ENCODE measurements around the gene CSMD2. TPM values are rescaled to one million over a fixed set of nuclear protein-coding genes. Genes with fewer than 3 reads are reported as not detected.

Gene CSMD2
- total RNA-seq, 1 experiment from 2014 or later, result not detected

- ChIA-PET CTCF (no interaction called here), POLR2A (ENCODE audit: unreplicated experiment) (no interaction called here)
- H3K79me2 ChIP-seq (ENCODE audit: low read depth), result no peaks in the 10 kb centered on the region
- H2AFZ ChIP-seq, result no peak overlapping the region
- H3K9me2 ChIP-seq (ENCODE audit: insufficient read depth), result no peaks in the 10 kb centered on the region
- H3K27ac ChIP-seq, result no peak overlapping the region
- H3F3A ChIP-seq (ENCODE audit: insufficient read depth, low read depth), result no peaks in the 10 kb centered on the region
- intact Hi-C loops (cut with micrococcal nuclease; ENCODE audit: unreplicated experiment), result no loop called here
- TF ChIP-seq CTCF (conservative IDR thresholded peaks at IDR 0.05) (no peak), EZH2 (IDR thresholded peaks at IDR 0.05; ENCODE audit: low read depth) (no peak)
- H4K20me1 ChIP-seq (ENCODE audit: insufficient read depth), result no peaks in the 10 kb centered on the region
- H3K36me3 ChIP-seq (ENCODE audit: low read depth), result no peaks in the 10 kb centered on the region
- H3K9me3 ChIP-seq (ENCODE audit: insufficient read depth, low read depth), result no peaks in the 10 kb centered on the region
- no TSS peak for BruUV-seq (replicated peaks)
- H3K27me3 ChIP-seq (ENCODE audit: insufficient read depth, low read depth), result peaks cover 43% of the 10 kb centered on the region
- H3K4me1 ChIP-seq (replicated peaks; ENCODE audit: insufficient read depth), result no peaks in the 10 kb centered on the region
- no peak overlapping the region for H3K4me2 ChIP-seq
- no peak overlapping the region for H3K4me3 ChIP-seq
- DNase-seq, result no peak
Measured at GRCh38 chr1:33957854-33958253, 207.2 kb downstream of the CSMD2 start.

- no TSS peak for BruUV-seq (replicated peaks)
- POLR2A ChIA-PET (ENCODE audit: unreplicated experiment), result no interaction called here
- no peak overlapping the region for H3K4me3 ChIP-seq
Measured at GRCh38 chr1:33955096-33955495, 209.9 kb downstream of the CSMD2 start.

GRCh38 chr1:33949570-33949969 is 215.5 kb downstream of the CSMD2 start:
- Histone ChIP-seq H3K9me3 (ENCODE audit: insufficient read depth, low read depth) (no peaks in the 10 kb centered on the region), H3K36me3 (ENCODE audit: low read depth) (no peaks in the 10 kb centered on the region), H3K27ac (no peak overlapping the region), H4K20me1 (ENCODE audit: insufficient read depth) (no peaks in the 10 kb centered on the region), H2AFZ (no peak overlapping the region), H3K4me3 (no peak overlapping the region), H3F3A (ENCODE audit: insufficient read depth, low read depth) (no peaks in the 10 kb centered on the region), H3K4me1 (replicated peaks; ENCODE audit: insufficient read depth) (no peaks in the 10 kb centered on the region), H3K27me3 (ENCODE audit: insufficient read depth, low read depth) (peaks cover 18% of the 10 kb centered on the region), H3K4me2 (no peak overlapping the region), H3K79me2 (ENCODE audit: low read depth) (no peaks in the 10 kb centered on the region), H3K9me2 (ENCODE audit: insufficient read depth) (no peaks in the 10 kb centered on the region)
- CTCF ChIA-PET, result no interaction called here
- POLR2A ChIA-PET (ENCODE audit: unreplicated experiment), result interaction anchor here (0.6 kb wide), 1 partner anchor 62 kb away, joined by 4 read pairs; no protein-coding TSS in a partner anchor
- TF ChIP-seq EZH2 (IDR thresholded peaks at IDR 0.05; ENCODE audit: low read depth) (no peak), CTCF (conservative IDR thresholded peaks at IDR 0.05) (no peak)
- BruUV-seq (replicated peaks), result no TSS peak
- DNase-seq, result no peak
- intact Hi-C loops (cut with micrococcal nuclease; ENCODE audit: unreplicated experiment), result no loop called here

More at GRCh38 chr1:33955096-33955495, 209.9 kb downstream of the CSMD2 start:
- Histone ChIP-seq H3K36me3 (ENCODE audit: low read depth) (no peaks in the 10 kb centered on the region), H3K4me1 (replicated peaks; ENCODE audit: insufficient read depth) (no peaks in the 10 kb centered on the region), H3K79me2 (ENCODE audit: low read depth) (no peaks in the 10 kb centered on the region), H3K9me2 (ENCODE audit: insufficient read depth) (no peaks in the 10 kb centered on the region), H3K27ac (no peak overlapping the region), H4K20me1 (ENCODE audit: insufficient read depth) (no peaks in the 10 kb centered on the region), H2AFZ (no peak overlapping the region), H3F3A (ENCODE audit: insufficient read depth, low read depth) (no peaks in the 10 kb centered on the region), H3K4me2 (no peak overlapping the region), H3K9me3 (ENCODE audit: insufficient read depth, low read depth) (no peaks in the 10 kb centered on the region), H3K27me3 (ENCODE audit: insufficient read depth, low read depth) (peaks cover 48% of the 10 kb centered on the region)
- DNase-seq, result no peak
- no peak for TF ChIP-seq CTCF (conservative IDR thresholded peaks at IDR 0.05)
- no peak for TF ChIP-seq EZH2 (IDR thresholded peaks at IDR 0.05; ENCODE audit: low read depth)
- CTCF ChIA-PET, result no interaction called here
- intact Hi-C loops (cut with micrococcal nuclease; ENCODE audit: unreplicated experiment), result no loop called here

Data from PC-9 (cell line).